HFFc6 (cell line): ENCODE results near the gene GNAS. TPM values are rescaled to one million over a fixed set of nuclear protein-coding genes. Genes with fewer than 3 reads are reported as not detected.

Experiments used
- DNase-seq: peaks from one replicate; pipeline ENCODE4 v3.0.0-alpha.2; 2018
- H3K27ac Mint-ChIP-seq: 2 replicates; pipeline ENCODE4 v1.8.0; 2020; ENCODE audit warnings: mild to moderate bottlenecking, mixed read lengths
- H3K27me3 Mint-ChIP-seq: 2 replicates; pipeline ENCODE4 v1.8.0; 2021; ENCODE audit warnings: mild to moderate bottlenecking, moderate library complexity, mixed read lengths; ENCODE audit not compliant: insufficient read depth
- H3K36me3 Mint-ChIP-seq: 2 replicates; pipeline ENCODE4 v1.8.0; 2021; ENCODE audit warnings: low read depth, mixed read lengths
- H3K4me1 Mint-ChIP-seq: 2 replicates; pipeline ENCODE4 v1.8.0; 2020; ENCODE audit warnings: low read depth, mixed read lengths
- H3K4me3 Mint-ChIP-seq: 2 replicates; pipeline ENCODE4 v1.8.0; 2020; ENCODE audit warnings: mild to moderate bottlenecking, moderate library complexity, mixed read lengths
- H3K9me3 Mint-ChIP-seq: 2 replicates; pipeline ENCODE4 v1.8.0; 2020; ENCODE audit warnings: mild to moderate bottlenecking, mixed read lengths
- CTCF ChIP-seq: fragments of 200-600 bp; sonication (generic); IDR thresholded peaks from 2 replicates; pipeline ENCODE4 v1.5.0; 2021; ENCODE audit warnings: antibody characterized with exemption, mild to moderate bottlenecking
- total RNA-seq, 6 experiments: library from RNA; stranded (reverse); fragmentation: NEBNext Ultra II Directional; extraction: Animal tissue kit (Norgen Biotek cat#: 25700); gene quantifications; 2 replicates in 1 of 6; 3 replicates in 5 of 6; pipeline ENCODE4 v1.2.3, GENCODE V29; 2021

GNAS gene
- total RNA-seq, 6 experiments from 2014 or later = 820 to 1,032 (median 914) TPM

GRCh38 chr20:58876437-58876836 is 23.9 kb downstream of the GNAS start:
- H3K27ac Mint-ChIP-seq = no peak overlapping the region; the same call in 1 of the 2 replicates
- no peak for TF ChIP-seq CTCF
- H3K4me1 Mint-ChIP-seq = peaks cover 30% of the 10 kb centered on the region
- H3K36me3 Mint-ChIP-seq = no peaks in the 10 kb centered on the region
- H3K9me3 Mint-ChIP-seq = no peaks in the 10 kb centered on the region
- H3K27me3 Mint-ChIP-seq = peaks cover 18% of the 10 kb centered on the region
- DNase-seq = no peak
- H3K4me3 Mint-ChIP-seq = no peak overlapping the region; the same call in 1 of the 2 replicates

DNA sequence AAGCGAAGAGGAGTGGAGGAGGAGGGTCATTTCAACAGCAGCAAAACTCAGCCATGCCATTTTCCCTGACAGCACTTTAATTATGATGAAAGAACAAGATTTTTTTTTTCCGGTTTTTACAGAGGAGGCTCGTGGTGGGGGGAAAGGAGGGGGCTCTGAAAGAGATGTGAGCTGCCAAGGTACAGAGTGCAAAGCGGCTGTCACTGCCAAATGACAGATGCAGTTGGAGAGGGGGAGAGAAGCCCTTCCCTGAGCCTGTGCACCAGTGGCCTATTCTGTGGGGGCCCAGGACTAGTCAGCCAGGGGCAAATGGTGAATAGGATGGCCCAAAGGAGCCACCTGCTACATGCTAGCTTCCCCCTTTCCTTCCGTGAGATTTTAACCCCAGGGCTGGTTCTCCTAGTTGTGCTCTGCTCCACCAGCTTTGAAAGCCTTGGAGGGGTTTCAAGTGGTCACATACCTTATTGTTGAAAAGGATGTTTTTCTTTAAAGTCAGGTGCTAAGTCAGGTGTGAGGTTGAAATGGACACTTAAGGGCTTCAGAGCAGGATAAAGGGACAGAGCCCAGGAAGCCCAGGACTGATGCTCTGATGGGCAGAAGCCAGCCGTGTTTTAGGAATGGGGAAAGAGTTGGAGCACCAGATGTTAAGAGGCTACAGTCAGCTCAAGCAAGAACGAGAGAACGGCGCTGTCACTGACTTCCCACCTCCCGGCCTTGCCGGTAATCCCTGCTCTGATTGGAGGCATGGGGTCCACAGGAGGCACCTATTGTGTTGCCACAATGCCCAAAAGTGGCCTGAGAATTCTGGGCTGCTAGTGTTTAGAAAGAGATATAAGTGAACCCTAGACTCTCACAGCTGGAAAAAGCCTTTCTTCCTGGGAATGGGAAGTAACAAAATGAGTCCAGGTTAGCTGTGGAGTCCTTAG is 24.8 kb downstream of the GNAS start:
- DNase-seq = no peak
- no peak overlapping the region for H3K4me3 Mint-ChIP-seq
- no peaks in the 10 kb centered on the region for H3K36me3 Mint-ChIP-seq
- H3K27me3 Mint-ChIP-seq = peaks cover 18% of the 10 kb centered on the region
- H3K4me1 Mint-ChIP-seq = peaks cover 31% of the 10 kb centered on the region
- H3K27ac Mint-ChIP-seq = no peak overlapping the region
- TF ChIP-seq CTCF = no peak
- H3K9me3 Mint-ChIP-seq = no peaks in the 10 kb centered on the region

DNA sequence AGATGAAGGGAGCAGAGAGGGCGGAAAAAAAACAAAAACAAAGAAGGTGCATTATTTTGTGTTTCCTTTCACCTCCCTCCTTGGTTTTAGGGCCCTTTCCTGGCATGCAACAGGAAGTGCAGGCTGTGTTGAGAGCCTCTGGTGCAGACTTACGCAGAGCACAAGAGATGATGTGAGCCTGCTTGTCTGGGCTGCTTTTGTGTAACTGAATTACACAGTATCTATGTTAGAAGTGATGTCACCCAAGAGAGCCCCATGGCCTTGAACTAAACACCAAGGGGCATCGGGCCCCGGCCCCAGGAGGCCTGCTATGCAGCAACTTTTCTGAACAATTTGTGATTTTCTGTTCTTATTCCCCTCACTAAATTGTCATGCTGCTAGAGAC is 25.5 kb downstream of the GNAS start:
- Mint-ChIP-seq H3K27me3 (peaks cover 18% of the 10 kb centered on the region), H3K9me3 (no peaks in the 10 kb centered on the region), H3K4me3 (no peak overlapping the region), H3K4me1 (peaks cover 37% of the 10 kb centered on the region), H3K36me3 (no peaks in the 10 kb centered on the region), H3K27ac (no peak overlapping the region)
- TF ChIP-seq CTCF = no peak
- no peak for DNase-seq

DNA sequence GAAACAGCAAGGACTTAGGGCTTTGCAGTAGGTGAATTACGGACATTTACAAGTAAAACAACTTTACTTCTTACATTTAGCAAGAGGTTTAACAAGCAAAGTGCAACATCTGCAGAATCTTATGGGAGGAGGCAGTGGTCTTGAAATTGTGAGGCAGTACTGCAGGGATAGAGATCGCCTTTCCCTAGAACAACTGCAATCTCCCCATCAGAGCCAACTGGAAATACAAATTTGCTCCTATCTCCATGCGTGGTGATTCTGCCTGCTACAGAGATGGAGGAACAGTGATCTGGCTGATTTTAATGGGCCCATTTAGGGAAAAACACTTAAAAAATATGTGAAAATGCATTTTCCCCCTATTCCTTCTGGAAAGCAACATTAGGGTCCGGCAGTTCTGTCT is 25.9 kb downstream of the GNAS start:
- Mint-ChIP-seq H3K4me1 (peaks cover 40% of the 10 kb centered on the region), H3K27ac (no peak overlapping the region), H3K27me3 (peaks cover 19% of the 10 kb centered on the region), H3K9me3 (no peaks in the 10 kb centered on the region), H3K4me3 (no peak overlapping the region), H3K36me3 (no peaks in the 10 kb centered on the region)
- DNase-seq = no peak
- no peak for TF ChIP-seq CTCF

- H3K36me3 Mint-ChIP-seq = no peaks in the 10 kb centered on the region
- peaks cover 22% of the 10 kb centered on the region for H3K27me3 Mint-ChIP-seq
- H3K4me3 Mint-ChIP-seq = no peak overlapping the region
- peaks cover 38% of the 10 kb centered on the region for H3K4me1 Mint-ChIP-seq
- no peaks in the 10 kb centered on the region for H3K9me3 Mint-ChIP-seq
- no peak for DNase-seq
- no peak overlapping the region for H3K27ac Mint-ChIP-seq
- no peak for TF ChIP-seq CTCF
Measured at GRCh38 chr20:58880441-58880840, 27.9 kb downstream of the GNAS start.
